HCT116 (cell line): ENCODE results near the gene APC2. TPM values are rescaled to one million over a fixed set of nuclear protein-coding genes. Genes with fewer than 3 reads are reported as not detected.
"Not testable (repeated sequence)": the region's sequence is repeated elsewhere in the genome, so short reads cannot be mapped to it uniquely, and the experiment has no call there.

Source experiments
- ATAC-seq: fragments of 200-7000 bp; cut with Tn5 transposase; 2 replicates; pipeline ENCODE4 v1.9.1; 2020; ENCODE audit warnings: mild to moderate bottlenecking, moderate library complexity
- BruUV-seq: library from RNA; stranded (reverse); fragments of 400-500 nt; replicated peaks from 2 replicates; lab custom pipeline; 2021; lab: Mats Ljungman, UMichigan
- CTCF ChIA-PET: fragments of 300-600 bp; sonication (Branson Sonifier 250); formaldehyde crosslinking; loops from one replicate; lab custom pipeline; 2021; ENCODE audit warnings: antibody characterized with exemption; lab: Charles Lee
- POLR2A ChIA-PET: fragments of 300-600, 350-600 bp; sonication (Branson Sonifier 250); formaldehyde crosslinking; loops from one replicate; lab custom pipeline; 2021; ENCODE audit warnings: antibody characterized with exemption; lab: Charles Lee
- RAD21 ChIA-PET, 2 experiments: fragments of 300-600 bp; sonication (Branson Sonifier 250); formaldehyde crosslinking; loops; one replicate each; lab custom pipeline; 2023; ENCODE audit warnings: low total read pairs in 2 of 2; ENCODE audit not compliant: uncharacterized antibody in 2 of 2, unreplicated experiment in 2 of 2, low non-redundant PET in 1 of 2; lab: Charles Lee
- DNase-seq: peaks from one replicate; pipeline ENCODE4 v3.0.0-alpha.2; 2010; ENCODE audit warnings: low read depth, low spot score
- H2AFZ ChIP-seq: fragments of 200-600 bp; shearing (Covaris generic), sonication (generic); 2 replicates; pipeline ENCODE4 v1.6.1; 2017; ENCODE audit warnings: low read depth, mixed run types, mixed read lengths, antibody characterized with exemption, low read length; ENCODE audit not compliant: poor library complexity, severe bottlenecking
- H3K27ac ChIP-seq: 2 replicates; pipeline ENCODE4 v1.5.1; 2012; ENCODE audit warnings: low read depth, low read length
- H3K27me3 ChIP-seq: fragments of 200-600 bp; sonication (generic); 2 replicates; pipeline ENCODE4 v1.6.1; 2016; ENCODE audit warnings: mixed run types, low read length, mixed read lengths; ENCODE audit not compliant: insufficient read depth
- H3K36me3 ChIP-seq, 2 experiments: fragments of 200-500 bp in 1 of 2; fragments of 200-600 bp in 1 of 2; sonication (Bioruptor generic) in 1 of 2; sonication (generic) in 1 of 2; 2 replicates each; pipeline versions ENCODE4 v1.5.1 to v1.6.1; 2014 to 2016; ENCODE audit warnings: low read length in 2 of 2, inconsistent platforms in 1 of 2, mixed read lengths in 1 of 2, mixed run types in 1 of 2; ENCODE audit not compliant: insufficient read depth in 2 of 2, control insufficient read depth in 1 of 2
- H3K4me1 ChIP-seq, 2 experiments: fragments of 200-600 bp in 1 of 2; sonication (generic) in 1 of 2; 2 replicates each; pipeline versions ENCODE4 v1.5.1 to v1.6.1; 2012 to 2017; ENCODE audit warnings: low read length in 2 of 2, inconsistent platforms in 1 of 2, mild to moderate bottlenecking in 1 of 2, mixed read lengths in 1 of 2, mixed run types in 1 of 2, moderate library complexity in 1 of 2; ENCODE audit not compliant: insufficient read depth in 2 of 2, control insufficient read depth in 1 of 2
- H3K4me2 ChIP-seq: fragments of 200-600 bp; sonication (generic); 2 replicates; pipeline ENCODE4 v1.6.1; 2017; ENCODE audit warnings: mixed run types, low read length, mixed read lengths
- H3K4me3 ChIP-seq, 2 experiments: fragments of 200-600 bp in 1 of 2; sonication (generic) in 1 of 2; replicated peaks in 1 of 2; 2 replicates each; pipeline ENCODE4 v1.5.1; 2011 to 2016; ENCODE audit warnings: low read length in 2 of 2, control low read depth in 1 of 2, low read depth in 1 of 2, mild to moderate bottlenecking in 1 of 2, mixed read lengths in 1 of 2, mixed run types in 1 of 2
- H3K79me2 ChIP-seq: fragments of 200-600 bp; sonication (generic); 2 replicates; pipeline ENCODE4 v1.6.1; 2017; ENCODE audit warnings: mild to moderate bottlenecking, mixed run types, low read length, moderate library complexity, mixed read lengths; ENCODE audit not compliant: insufficient read depth
- H3K9ac ChIP-seq: fragments of 200-600 bp; sonication (generic); 2 replicates; pipeline ENCODE4 v1.6.1; 2016; ENCODE audit warnings: low read length, mixed read lengths
- H3K9me2 ChIP-seq: fragments of 200-600 bp; sonication (generic), shearing (Covaris generic); 2 replicates; pipeline ENCODE4 v1.6.1; 2017; ENCODE audit warnings: mixed run types, mild to moderate bottlenecking, moderate library complexity; ENCODE audit not compliant: insufficient read depth
- H3K9me3 ChIP-seq, 2 experiments: fragments of 200-500 bp in 1 of 2; fragments of 200-600 bp in 1 of 2; sonication (Bioruptor generic) in 1 of 2; sonication (generic) in 1 of 2; 2 replicates each; pipeline ENCODE4 v1.6.1; 2014 to 2017; ENCODE audit warnings: low read length in 2 of 2, mixed read lengths in 2 of 2, inconsistent platforms in 1 of 2, low read depth in 1 of 2, mild to moderate bottlenecking in 1 of 2, mixed run types in 1 of 2, moderate library complexity in 1 of 2; ENCODE audit not compliant: control insufficient read depth in 1 of 2, insufficient read depth in 1 of 2
- H4K20me1 ChIP-seq: fragments of 200-600 bp; sonication (generic), shearing (Covaris generic); 2 replicates; pipeline ENCODE4 v1.6.1; 2017; ENCODE audit warnings: mixed run types, mild to moderate bottlenecking, moderate library complexity; ENCODE audit not compliant: insufficient read depth
- TCF7L2 ChIP-seq: IDR thresholded peaks from 2 replicates; pipeline ENCODE4 v1.7.0; 2011; ENCODE audit warnings: borderline replicate concordance, inconsistent platforms; ENCODE audit not compliant: insufficient read depth, insufficient read length; ENCODE audit errors: extremely low read depth
- intact Hi-C: fragments of 100-400 bp; cut with micrococcal nuclease; formaldehyde crosslinking; loops from 2 replicates; pipeline ENCODE4 v1.10.0; 2022
- total RNA-seq: library from RNA; stranded (reverse); gene quantifications from one replicate; pipeline ENCODE4 v1.2.1, GENCODE V29; 2021; ENCODE audit not compliant: unreplicated experiment
- TF ChIP-seq, protein P1 (sequence below): IDR thresholded peaks from 2 replicates; pipeline ENCODE4 v1.6.1; 2012

Gene APC2
- total RNA-seq, 1 experiment from 2014 or later: 1.6 TPM

DNA sequence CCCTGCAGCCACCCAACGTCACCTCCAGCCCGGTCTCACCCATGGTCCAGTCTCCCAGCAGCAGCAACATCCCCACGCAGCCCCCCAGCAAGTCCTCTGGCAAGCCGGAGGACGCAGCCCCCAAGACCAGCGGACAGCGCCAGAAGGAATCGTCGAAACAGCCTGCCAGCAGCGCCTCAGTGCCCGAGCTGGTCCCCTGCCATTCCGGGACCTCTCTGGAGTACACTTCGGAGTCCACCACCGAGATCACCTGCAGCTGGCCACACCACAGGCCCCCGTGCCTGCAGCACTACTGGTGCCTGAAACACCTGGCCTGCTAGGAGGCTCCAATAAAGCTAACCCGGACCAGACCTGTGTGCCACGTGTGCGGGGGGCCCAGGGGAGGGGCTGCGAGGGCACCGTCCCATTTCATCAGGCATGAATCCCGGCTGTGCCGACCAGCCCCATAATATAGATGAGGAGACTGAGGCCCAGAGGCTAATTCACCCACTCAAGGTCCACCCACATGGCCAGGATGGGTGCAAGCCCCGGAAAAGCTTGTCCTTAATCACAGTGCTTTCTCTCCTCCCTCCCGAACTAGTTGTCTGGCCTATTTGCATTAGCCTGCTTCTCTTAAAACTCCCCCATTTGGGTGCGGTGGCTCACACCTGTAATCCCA, 47.8 kb downstream of the APC2 start:
- intact Hi-C loops: no loop called here
- ChIA-PET RAD21 (no interaction called here), POLR2A (no interaction called here), CTCF (no interaction called here)
- no TSS peak for BruUV-seq
- Histone ChIP-seq H3K9ac (no peak overlapping the region), H3K4me1 (peaks cover 5 to 19% of the 10 kb centered on the region in 2 experiments; a peak in 3 of 4 replicates), H3K27ac (no peak overlapping the region), H3K27me3 (no peaks in the 10 kb centered on the region), H3K9me2 (no peaks in the 10 kb centered on the region), H3K4me3 (no peak overlapping the region), H4K20me1 (no peaks in the 10 kb centered on the region), H3K36me3 (no peaks in the 10 kb centered on the region), H3K9me3 (no peaks in the 10 kb centered on the region), H2AFZ (no peak overlapping the region), H3K4me2 (no peak overlapping the region), H3K79me2 (no peaks in the 10 kb centered on the region; the same call in 1 of the 2 replicates)
- TF ChIP-seq, protein P1, sequence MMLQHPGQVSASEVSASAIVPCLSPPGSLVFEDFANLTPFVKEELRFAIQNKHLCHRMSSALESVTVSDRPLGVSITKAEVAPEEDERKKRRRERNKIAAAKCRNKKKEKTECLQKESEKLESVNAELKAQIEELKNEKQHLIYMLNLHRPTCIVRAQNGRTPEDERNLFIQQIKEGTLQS: no peak
- TF ChIP-seq TCF7L2: no peak
- DNase-seq (no peak), ATAC-seq (no peak)

DNA sequence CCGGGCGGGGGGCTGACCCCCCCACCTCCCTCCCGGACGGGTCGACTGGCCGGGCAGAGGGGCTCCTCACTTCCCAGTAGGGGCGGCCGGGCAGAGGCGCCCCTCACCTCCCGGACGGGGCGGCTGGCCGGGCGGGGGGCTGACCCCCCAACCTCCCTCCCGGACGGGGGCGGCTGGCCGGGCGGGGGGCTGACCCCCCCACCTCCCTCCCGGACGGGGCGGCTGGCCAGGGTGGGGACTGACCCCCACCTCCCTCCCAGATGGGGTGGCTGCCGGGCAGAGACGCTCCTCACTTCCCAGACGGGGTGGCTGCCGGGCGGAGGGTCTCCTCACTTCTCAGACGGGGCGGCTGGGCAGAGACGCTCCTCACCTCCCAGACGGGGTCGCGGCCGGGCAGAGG, 49.3 kb downstream of the APC2 start:
- H3K9ac ChIP-seq, H2AFZ ChIP-seq, CTCF ChIA-PET, RAD21 ChIA-PET, H3K9me3 ChIP-seq, H3K4me3 ChIP-seq, H3K9me2 ChIP-seq, H3K79me2 ChIP-seq, H4K20me1 ChIP-seq, H3K27ac ChIP-seq, DNase-seq, BruUV-seq, ATAC-seq, H3K4me2 ChIP-seq, intact Hi-C loops, H3K27me3 ChIP-seq, POLR2A ChIA-PET, H3K36me3 ChIP-seq: not testable (repeated sequence)
- peaks cover 4 to 25% of the 10 kb centered on the region in 2 experiments; a peak in 3 of 4 replicates for H3K4me1 ChIP-seq
